ELF-1 (cell line): ENCODE results near the gene BOK.

Experiments used
- DNase-seq: peaks from one replicate; pipeline ENCODE4 v3.0.0-alpha.2; 2016; ENCODE audit warnings: low read depth, low spot score

The BOK gene

GRCh38 chr2:241538838-241539615 is 19.5 kb upstream of the BOK start:
- DNase-seq, result no peak

GRCh38 chr2:241539616-241540374 is 18.8 kb upstream of the BOK start:
- no peak for DNase-seq

GRCh38 chr2:241540401-241540770 is 18.2 kb upstream of the BOK start:
- DNase-seq, result peak; percentile 72

- DNase-seq, result peak; percentile 50
Observed at GRCh38 chr2:241540771-241541561, 17.6 kb upstream of the BOK start.

- DNase-seq, result no peak
Observed at GRCh38 chr2:241541564-241542277, 16.8 kb upstream of the BOK start.

- no peak for DNase-seq
Observed at GRCh38 chr2:241542278-241542605, 16.3 kb upstream of the BOK start.

GRCh38 chr2:241545106-241545505 is 13.4 kb upstream of the BOK start:
- DNase-seq, result no peak

- no peak for DNase-seq
Observed at GRCh38 chr2:241545523-241546473, 12.7 kb upstream of the BOK start.

- peak; percentile 81 for DNase-seq
Observed at GRCh38 chr2:241546771-241547498, 11.6 kb upstream of the BOK start.

- no peak for DNase-seq
Observed at GRCh38 chr2:241547781-241548450, 10.6 kb upstream of the BOK start.

- DNase-seq, result no peak
Observed at GRCh38 chr2:241548451-241548835, 10.1 kb upstream of the BOK start.

GRCh38 chr2:241550616-241551580 is 7.6 kb upstream of the BOK start:
- no peak for DNase-seq

- no peak for DNase-seq
Observed at GRCh38 chr2:241551599-241551997, 6.9 kb upstream of the BOK start.

- no peak for DNase-seq
Observed at GRCh38 chr2:241551998-241552737, 6.4 kb upstream of the BOK start.

GRCh38 chr2:241553512-241553830 is 5.1 kb upstream of the BOK start:
- DNase-seq, result no peak

GRCh38 chr2:241553981-241554380 is 4.6 kb upstream of the BOK start:
- no peak for DNase-seq

- no peak for DNase-seq
Observed at GRCh38 chr2:241554610-241555322, 3.8 kb upstream of the BOK start.
